HCT116 (cell line): ENCODE data around the gene GRIP2. TPM values are rescaled to one million over a fixed set of nuclear protein-coding genes. Genes with fewer than 3 reads are reported as not detected.

ENCODE experiments used
- ATAC-seq: fragments of 200-7000 bp; cut with Tn5 transposase; 2 replicates; pipeline ENCODE4 v1.9.1; 2020; ENCODE audit warnings: mild to moderate bottlenecking, moderate library complexity
- BruUV-seq: library from RNA; stranded (reverse); fragments of 400-500 nt; replicated peaks from 2 replicates; lab custom pipeline; 2021; lab: Mats Ljungman, UMichigan
- CTCF ChIA-PET: fragments of 300-600 bp; sonication (Branson Sonifier 250); formaldehyde crosslinking; loops from one replicate; lab custom pipeline; 2021; ENCODE audit warnings: antibody characterized with exemption; lab: Charles Lee
- POLR2A ChIA-PET: fragments of 300-600, 350-600 bp; sonication (Branson Sonifier 250); formaldehyde crosslinking; loops from one replicate; lab custom pipeline; 2021; ENCODE audit warnings: antibody characterized with exemption; lab: Charles Lee
- RAD21 ChIA-PET, 2 experiments: fragments of 300-600 bp; sonication (Branson Sonifier 250); formaldehyde crosslinking; loops; one replicate each; lab custom pipeline; 2023; ENCODE audit warnings: low total read pairs in 2 of 2; ENCODE audit not compliant: uncharacterized antibody in 2 of 2, unreplicated experiment in 2 of 2, low non-redundant PET in 1 of 2; lab: Charles Lee
- DNase-seq: peaks from one replicate; pipeline ENCODE4 v3.0.0-alpha.2; 2010; ENCODE audit warnings: low read depth, low spot score
- H2AFZ ChIP-seq: fragments of 200-600 bp; shearing (Covaris generic), sonication (generic); 2 replicates; pipeline ENCODE4 v1.6.1; 2017; ENCODE audit warnings: low read depth, mixed run types, mixed read lengths, antibody characterized with exemption, low read length; ENCODE audit not compliant: poor library complexity, severe bottlenecking
- H3K27ac ChIP-seq: 2 replicates; pipeline ENCODE4 v1.5.1; 2012; ENCODE audit warnings: low read depth, low read length
- H3K27me3 ChIP-seq: fragments of 200-600 bp; sonication (generic); 2 replicates; pipeline ENCODE4 v1.6.1; 2016; ENCODE audit warnings: mixed run types, low read length, mixed read lengths; ENCODE audit not compliant: insufficient read depth
- H3K36me3 ChIP-seq, 2 experiments: fragments of 200-500 bp in 1 of 2; fragments of 200-600 bp in 1 of 2; sonication (Bioruptor generic) in 1 of 2; sonication (generic) in 1 of 2; 2 replicates each; pipeline versions ENCODE4 v1.5.1 to v1.6.1; 2014 to 2016; ENCODE audit warnings: low read length in 2 of 2, inconsistent platforms in 1 of 2, mixed read lengths in 1 of 2, mixed run types in 1 of 2; ENCODE audit not compliant: insufficient read depth in 2 of 2, control insufficient read depth in 1 of 2
- H3K4me1 ChIP-seq, 2 experiments: fragments of 200-600 bp in 1 of 2; sonication (generic) in 1 of 2; 2 replicates each; pipeline versions ENCODE4 v1.5.1 to v1.6.1; 2012 to 2017; ENCODE audit warnings: low read length in 2 of 2, inconsistent platforms in 1 of 2, mild to moderate bottlenecking in 1 of 2, mixed read lengths in 1 of 2, mixed run types in 1 of 2, moderate library complexity in 1 of 2; ENCODE audit not compliant: insufficient read depth in 2 of 2, control insufficient read depth in 1 of 2
- H3K4me2 ChIP-seq: fragments of 200-600 bp; sonication (generic); 2 replicates; pipeline ENCODE4 v1.6.1; 2017; ENCODE audit warnings: mixed run types, low read length, mixed read lengths
- H3K4me3 ChIP-seq, 2 experiments: fragments of 200-600 bp in 1 of 2; sonication (generic) in 1 of 2; replicated peaks in 1 of 2; 2 replicates each; pipeline ENCODE4 v1.5.1; 2011 to 2016; ENCODE audit warnings: low read length in 2 of 2, control low read depth in 1 of 2, low read depth in 1 of 2, mild to moderate bottlenecking in 1 of 2, mixed read lengths in 1 of 2, mixed run types in 1 of 2
- H3K79me2 ChIP-seq: fragments of 200-600 bp; sonication (generic); 2 replicates; pipeline ENCODE4 v1.6.1; 2017; ENCODE audit warnings: mild to moderate bottlenecking, mixed run types, low read length, moderate library complexity, mixed read lengths; ENCODE audit not compliant: insufficient read depth
- H3K9ac ChIP-seq: fragments of 200-600 bp; sonication (generic); 2 replicates; pipeline ENCODE4 v1.6.1; 2016; ENCODE audit warnings: low read length, mixed read lengths
- H3K9me2 ChIP-seq: fragments of 200-600 bp; sonication (generic), shearing (Covaris generic); 2 replicates; pipeline ENCODE4 v1.6.1; 2017; ENCODE audit warnings: mixed run types, mild to moderate bottlenecking, moderate library complexity; ENCODE audit not compliant: insufficient read depth
- H3K9me3 ChIP-seq, 2 experiments: fragments of 200-500 bp in 1 of 2; fragments of 200-600 bp in 1 of 2; sonication (Bioruptor generic) in 1 of 2; sonication (generic) in 1 of 2; 2 replicates each; pipeline ENCODE4 v1.6.1; 2014 to 2017; ENCODE audit warnings: low read length in 2 of 2, mixed read lengths in 2 of 2, inconsistent platforms in 1 of 2, low read depth in 1 of 2, mild to moderate bottlenecking in 1 of 2, mixed run types in 1 of 2, moderate library complexity in 1 of 2; ENCODE audit not compliant: control insufficient read depth in 1 of 2, insufficient read depth in 1 of 2
- H4K20me1 ChIP-seq: fragments of 200-600 bp; sonication (generic), shearing (Covaris generic); 2 replicates; pipeline ENCODE4 v1.6.1; 2017; ENCODE audit warnings: mixed run types, mild to moderate bottlenecking, moderate library complexity; ENCODE audit not compliant: insufficient read depth
- ATF3 ChIP-seq: IDR thresholded peaks from 2 replicates; pipeline ENCODE4 v1.6.1; 2012
- CBX3 ChIP-seq: IDR thresholded peaks from 2 replicates; pipeline ENCODE4 v1.6.1; 2012; ENCODE audit warnings: low read depth
- CEBPB ChIP-seq: IDR thresholded peaks from 2 replicates; pipeline ENCODE4 v1.6.1; 2012; ENCODE audit warnings: low read depth
- EGR1 ChIP-seq: IDR thresholded peaks from 2 replicates; pipeline ENCODE4 v1.6.1; 2012; ENCODE audit warnings: low read depth
- ELF1 ChIP-seq: IDR thresholded peaks from 2 replicates; pipeline ENCODE4 v1.6.1; 2012; ENCODE audit warnings: low read depth, borderline replicate concordance
- EZH2 ChIP-seq: fragments of 200-600 bp; sonication (generic); IDR thresholded peaks from 2 replicates; pipeline ENCODE4 v1.6.1; 2017; ENCODE audit warnings: antibody characterized with exemption, mixed run types
- EZH2phosphoT487 ChIP-seq: fragments of 200-600 bp; IDR thresholded peaks from 2 replicates; pipeline ENCODE4 v1.6.1; 2018; ENCODE audit warnings: antibody characterized with exemption, borderline replicate concordance
- FOSL1 ChIP-seq: IDR thresholded peaks from 2 replicates; pipeline ENCODE4 v1.6.1; 2012; ENCODE audit warnings: low read depth
- JUND ChIP-seq: IDR thresholded peaks from 2 replicates; pipeline ENCODE4 v1.6.1; 2012
- MAX ChIP-seq: IDR thresholded peaks from 2 replicates; pipeline ENCODE4 v1.6.1; 2012
- POLR2AphosphoS5 ChIP-seq: IDR thresholded peaks from 2 replicates; pipeline ENCODE4 v1.6.1; 2011; ENCODE audit warnings: mild to moderate bottlenecking, low read depth, low read length, moderate library complexity
- RAD21 ChIP-seq: IDR thresholded peaks from 2 replicates; pipeline ENCODE4 v1.6.1; 2012; ENCODE audit warnings: low read depth, mild to moderate bottlenecking
- REST ChIP-seq: IDR thresholded peaks from 2 replicates; pipeline ENCODE4 v1.6.1; 2012; ENCODE audit warnings: low read depth
- SIN3A ChIP-seq: IDR thresholded peaks from 2 replicates; pipeline ENCODE4 v1.6.1; 2012; ENCODE audit warnings: low read depth
- SP1 ChIP-seq: IDR thresholded peaks from 2 replicates; pipeline ENCODE4 v1.6.1; 2012; ENCODE audit warnings: low read depth
- SRF ChIP-seq: IDR thresholded peaks from 2 replicates; pipeline ENCODE4 v1.6.1; 2012; ENCODE audit warnings: low read depth
- TCF7L2 ChIP-seq: IDR thresholded peaks from 2 replicates; pipeline ENCODE4 v1.7.0; 2011; ENCODE audit warnings: borderline replicate concordance, inconsistent platforms; ENCODE audit not compliant: insufficient read depth, insufficient read length; ENCODE audit errors: extremely low read depth
- YY1 ChIP-seq: IDR thresholded peaks from 2 replicates; pipeline ENCODE4 v1.6.1; 2011; ENCODE audit warnings: low read length, low read depth, moderate library complexity, mild to moderate bottlenecking; ENCODE audit not compliant: insufficient replicate concordance; ENCODE audit errors: extremely low read depth
- ZBTB33 ChIP-seq: IDR thresholded peaks from 2 replicates; pipeline ENCODE4 v1.6.1; 2011; ENCODE audit warnings: mild to moderate bottlenecking, low read length, moderate library complexity; ENCODE audit not compliant: insufficient replicate concordance; ENCODE audit errors: extremely low read depth
- ZNF274 ChIP-seq: fragments of 200-500 bp; sonication (Bioruptor generic); IDR thresholded peaks from 2 replicates; pipeline ENCODE4 v1.6.1; 2014; ENCODE audit warnings: mild to moderate bottlenecking, low read depth, low read length, inconsistent platforms
- intact Hi-C: fragments of 100-400 bp; cut with micrococcal nuclease; formaldehyde crosslinking; loops from 2 replicates; pipeline ENCODE4 v1.10.0; 2022
- total RNA-seq: library from RNA; stranded (reverse); gene quantifications from one replicate; pipeline ENCODE4 v1.2.1, GENCODE V29; 2021; ENCODE audit not compliant: unreplicated experiment

The GRIP2 gene
- total RNA-seq, 1 experiment from 2014 or later = 0.34 TPM

- no peak for TF ChIP-seq REST
- TF ChIP-seq POLR2AphosphoS5 = no peak
- no peak for TF ChIP-seq JUND
- TF ChIP-seq ATF3 = no peak
- no peak for TF ChIP-seq EZH2phosphoT487
- no peak for TF ChIP-seq ELF1
- no peak for TF ChIP-seq EGR1
- TF ChIP-seq EZH2 = no peak
Measured at GRCh38 chr3:14440531-14441239, 99.5 kb downstream of the GRIP2 start (continued).

- Histone ChIP-seq H3K4me3 (no peak overlapping the region), H4K20me1 (peaks cover 5% of the 10 kb centered on the region; the same call in 1 of the 2 replicates), H3K36me3 (no peaks in the 10 kb centered on the region), H3K4me2 (peak overlapping the region; percentile 41; the same call in 1 of the 2 replicates), H3K27me3 (no peaks in the 10 kb centered on the region), H3K9ac (no peak overlapping the region), H3K9me2 (no peaks in the 10 kb centered on the region), H3K9me3 (no peaks in the 10 kb centered on the region), H3K79me2 (peaks cover 62% of the 10 kb centered on the region), H3K27ac (no peak overlapping the region), H2AFZ (no peak overlapping the region), H3K4me1 (peaks cover 35 to 44% of the 10 kb centered on the region in 2 experiments)
- ATAC-seq (no peak), DNase-seq (no peak)
- CTCF ChIA-PET = no interaction called here
- intact Hi-C loops = no loop called here
- POLR2A ChIA-PET = no interaction called here
- BruUV-seq = no TSS peak
- RAD21 ChIA-PET = no interaction called here
- TF ChIP-seq MAX (no peak), ZBTB33 (no peak), EGR1 (no peak), EZH2 (no peak), ATF3 (no peak), CBX3 (no peak), ELF1 (no peak), EZH2phosphoT487 (no peak), YY1 (no peak), ZNF274 (no peak), SIN3A (no peak), CEBPB (no peak), RAD21 (no peak), TCF7L2 (no peak), SRF (no peak), FOSL1 (no peak), SP1 (no peak)
Measured at GRCh38 chr3:14440168-14440518, 100.0 kb downstream of the GRIP2 start.
